Stimulated activated CD4-positive, alpha-beta T cell treated with anti-CD3 and anti-CD28 coated beads, TNF-alpha, amount 100 ng/mL, for 1 hour (primary cell): ENCODE measurements around the gene HIF1AN.
"Not testable (repeated sequence)": the region's sequence is repeated elsewhere in the genome, so short reads cannot be mapped to it uniquely, and the experiment has no call there.

Experiments
- DNase-seq, 3 donors: peaks; one replicate each; pipeline ENCODE4 v3.0.0-alpha.2; 2020; ENCODE audit warnings: low read depth in 3 of 3, low spot score in 1 of 3

HIF1AN gene

GRCh38 chr10:100565206-100565985 lies 29.7 kb downstream of the HIF1AN start:
- DNase-seq: no peak

- DNase-seq: no peak
Observed at GRCh38 chr10:100566561-100566960, 30.8 kb downstream of the HIF1AN start.

GRCh38 chr10:100567249-100567648 lies 31.5 kb downstream of the HIF1AN start:
- DNase-seq: no peak

GRCh38 chr10:100567826-100568225 lies 32.1 kb downstream of the HIF1AN start:
- DNase-seq: no peak

GRCh38 chr10:100568912-100569311 lies 33.2 kb downstream of the HIF1AN start:
- DNase-seq: no peak

- DNase-seq: no peak
Observed at GRCh38 chr10:100569687-100570481, 34.1 kb downstream of the HIF1AN start.

- no peak for DNase-seq
Observed at GRCh38 chr10:100570506-100570905, 34.8 kb downstream of the HIF1AN start.

- DNase-seq: no peak
Observed at GRCh38 chr10:100571084-100571856, 35.5 kb downstream of the HIF1AN start.

- DNase-seq: not testable (repeated sequence)
Observed at GRCh38 chr10:100575146-100575545, 39.4 kb downstream of the HIF1AN start.

GRCh38 chr10:100575585-100576281 lies 40.0 kb downstream of the HIF1AN start:
- DNase-seq: no peak

- DNase-seq: no peak
Observed at GRCh38 chr10:100576282-100576635, 40.5 kb downstream of the HIF1AN start.

- DNase-seq: no peak
Observed at GRCh38 chr10:100579261-100580090, 43.7 kb downstream of the HIF1AN start.

- DNase-seq: no peak
Observed at GRCh38 chr10:100586959-100587358, 51.2 kb downstream of the HIF1AN start.

GRCh38 chr10:100598166-100598565 lies 62.4 kb downstream of the HIF1AN start:
- no peak for DNase-seq

GRCh38 chr10:100600218-100600617 lies 64.5 kb downstream of the HIF1AN start:
- DNase-seq: no peak

- DNase-seq: no peak
Observed at GRCh38 chr10:100607439-100607838, 71.7 kb downstream of the HIF1AN start.
